ENCODE data around the gene SLC27A3. TPM values are rescaled to one million over a fixed set of nuclear protein-coding genes. Genes with fewer than 3 reads are reported as not detected.

Gene SLC27A3
- total and polyA plus RNA-seq, 2 donors (not counting 3 experiments of a cell fraction or from before 2014, with no cell fraction given): 26.6 to 34.3 TPM

GRCh38 chr1:153803470-153804056 is 28.4 kb downstream of the SLC27A3 start:
- TF ChIP-seq POLR2A (IDR thresholded peaks at IDR 0.05; ENCODE audit: low read depth, low read length) (no peak), JUN (IDR thresholded peaks at IDR 0.05; ENCODE audit: borderline replicate concordance, insufficient read depth, insufficient read length, low read depth) (no peak), MYC (IDR thresholded peaks at IDR 0.05; ENCODE audit: low read depth, low read length) (no peak), FOS (IDR thresholded peaks at IDR 0.05; ENCODE audit: borderline replicate concordance, insufficient read depth, low read length) (no peak), GATA2 (IDR thresholded peaks at IDR 0.05; ENCODE audit: insufficient read depth, insufficient read length, low read depth, low read length) (no peak), MAX (IDR thresholded peaks at IDR 0.05; ENCODE audit: insufficient read depth, insufficient read length) (no peak), POLR2AphosphoS5 (IDR thresholded peaks at IDR 0.05; ENCODE audit: insufficient read depth, low read depth, low read length) (no peak), EZH2 (IDR thresholded peaks at IDR 0.05; ENCODE audit: borderline replicate concordance, low read depth, low read length, severe bottlenecking) (no peak), CTCF (IDR thresholded peaks at IDR 0.05; ENCODE audit: extremely low read depth in 1 of 2, insufficient read depth in 1 of 2, low read depth in 1 of 2, low read length in 2 of 2) (no peak)
- ChIA-PET POLR2A (no interaction called here), CTCF (interaction anchor here (1.5 kb wide), 1 partner anchor 184 kb away, joined by 3 read pairs; no protein-coding TSS in a partner anchor)
- Histone ChIP-seq H3K4me2 (ENCODE audit: insufficient read depth, low read length) (no peak overlapping the region), H4K20me1 (replicated peaks; ENCODE audit: control insufficient read depth, extremely low read depth, insufficient read depth, low read length) (no peaks in the 10 kb centered on the region), H3K9me1 (replicated peaks; ENCODE audit: control insufficient read depth, extremely low read depth, insufficient read depth, low read length) (no peaks in the 10 kb centered on the region), H3K9ac (replicated peaks; ENCODE audit: extremely low read depth, insufficient read depth, low read length) (no peak overlapping the region), H3K4me1 (ENCODE audit: control insufficient read depth, extremely low read depth, insufficient read depth, low read length) (peaks cover 4% of the 10 kb centered on the region), H3K79me2 (ENCODE audit: control insufficient read depth, insufficient read depth, low read length) (no peaks in the 10 kb centered on the region), H3K36me3 (ENCODE audit: control insufficient read depth in 2 of 2, extremely low read depth in 1 of 2, insufficient read depth in 2 of 2, low read length in 2 of 2) (peaks cover 0 to 11% of the 10 kb centered on the region in 2 experiments), H3K27ac (ENCODE audit: insufficient read depth, low read depth, low read length) (no peak overlapping the region), H3K27me3 (ENCODE audit: control insufficient read depth in 2 of 2, insufficient read depth in 2 of 2, low read length in 2 of 2) (no peaks in the 10 kb centered on the region), H2AFZ (ENCODE audit: low read depth, low read length) (no peak overlapping the region), H3K4me3 (replicated peaks in 1 of 3; ENCODE audit: insufficient read depth in 1 of 3, low read depth in 1 of 3, low read length in 3 of 3) (no peak overlapping the region), H3K9me3 (replicated peaks; ENCODE audit: control insufficient read depth, insufficient read depth, low read length) (no peaks in the 10 kb centered on the region)
- no peak for FAIRE-seq
- BruUV-seq (replicated peaks): no TSS peak
- intact Hi-C loops (cut with micrococcal nuclease) (no loop called here), dilution Hi-C loops (cut with MboI; ENCODE audit: extremely low pct_ligation_motif_present, low sequenced_read_pairs) (no loop called here)
- DNase-seq (ENCODE audit: low read depth, low spot score): no peak
